Retinal pigment epithelial cell (primary cell): Measurements from ENCODE around the gene CCDC12.

Experiments used
- DNase-seq: peaks from one replicate; pipeline ENCODE4 v3.0.0-alpha.2; 2010; ENCODE audit warnings: low read depth
- H3K4me3 ChIP-seq: 2 replicates; pipeline ENCODE4 v1.5.1; 2011; ENCODE audit warnings: mild to moderate bottlenecking, low read length, control low read depth, moderate library complexity
- CTCF ChIP-seq: conservative IDR thresholded peaks from 2 replicates; pipeline ENCODE4 v1.5.1; 2011; ENCODE audit warnings: low read depth, low read length, control low read depth, inconsistent platforms

Gene CCDC12

GRCh38 chr3:47016934-47017435, 40.4 kb upstream of the CCDC12 start:
- no peak for TF ChIP-seq CTCF
- DNase-seq, result peak; percentile 31
- H3K4me3 ChIP-seq, result no peak overlapping the region

GRCh38 chr3:47016086-47016933, 39.8 kb upstream of the CCDC12 start:
- no peak for DNase-seq
- TF ChIP-seq CTCF, result no peak
- H3K4me3 ChIP-seq, result no peak overlapping the region

- no peak overlapping the region for H3K4me3 ChIP-seq
- DNase-seq, result no peak
- TF ChIP-seq CTCF, result no peak
Observed at GRCh38 chr3:47015151-47015550, 38.6 kb upstream of the CCDC12 start.

- H3K4me3 ChIP-seq, result no peak overlapping the region
- TF ChIP-seq CTCF, result no peak
- DNase-seq, result no peak
Observed at GRCh38 chr3:47014036-47014435, 37.5 kb upstream of the CCDC12 start.

GRCh38 chr3:47013231-47013630, 36.7 kb upstream of the CCDC12 start:
- no peak for DNase-seq
- TF ChIP-seq CTCF, result no peak
- no peak overlapping the region for H3K4me3 ChIP-seq

- H3K4me3 ChIP-seq, result no peak overlapping the region
- no peak for DNase-seq
- TF ChIP-seq CTCF, result no peak
Observed at GRCh38 chr3:47012342-47013230, 36.0 kb upstream of the CCDC12 start.

GRCh38 chr3:47011371-47011770, 34.8 kb upstream of the CCDC12 start:
- no peak for TF ChIP-seq CTCF
- no peak overlapping the region for H3K4me3 ChIP-seq
- DNase-seq, result no peak
